IMR-90 (cell line): Measurements from ENCODE around the gene ZSWIM9. TPM values are rescaled to one million over a fixed set of nuclear protein-coding genes. Genes with fewer than 3 reads are reported as not detected.

Source experiments
- ATAC-seq: fragments of 200-7000 bp; cut with Tn5 transposase; 2 replicates; pipeline ENCODE4 v1.9.1; 2020; ENCODE audit warnings: low read depth, mild to moderate bottlenecking, moderate library complexity
- BruUV-seq: library from RNA; stranded (reverse); fragments of 400-500 nt; replicated peaks from 2 replicates; lab custom pipeline; 2021; lab: Mats Ljungman, UMichigan
- CTCF ChIA-PET: fragments of 300-600 bp; formaldehyde crosslinking; extraction: SDS; loops from one replicate; lab custom pipeline; 2021; ENCODE audit warnings: antibody characterized with exemption; lab: Yijun Ruan, JAX
- POLR2A ChIA-PET: fragments of 300-600 bp; sonication (Branson Sonifier 250); formaldehyde crosslinking; loops from one replicate; lab custom pipeline; 2022; ENCODE audit warnings: antibody characterized with exemption; ENCODE audit not compliant: unreplicated experiment; lab: Charles Lee
- DNase-seq: peaks from one replicate; pipeline ENCODE4 v3.0.0; 2013
- H2AFZ ChIP-seq: replicated peaks from 2 replicates; pipeline ENCODE3; 2013; ENCODE audit warnings: low read length, mild to moderate bottlenecking; ENCODE audit not compliant: poor library complexity
- H2AK5ac ChIP-seq: 2 replicates; pipeline ENCODE4 v1.6.1; 2013; ENCODE audit warnings: low read depth, low read length, inconsistent platforms
- H2AK9ac ChIP-seq: replicated peaks from 2 replicates; pipeline ENCODE3; 2013; ENCODE audit warnings: mild to moderate bottlenecking, low read depth, low read length, moderate library complexity; ENCODE audit not compliant: poor library complexity
- H2BK120ac ChIP-seq: 2 replicates; pipeline ENCODE4 v1.6.1; 2013; ENCODE audit warnings: low read depth, low read length, inconsistent platforms
- H2BK15ac ChIP-seq: 3 replicates; pipeline ENCODE4 v1.6.1; 2013; ENCODE audit warnings: low read depth, low read length, inconsistent platforms
- H2BK20ac ChIP-seq: 2 replicates; pipeline ENCODE4 v1.6.1; 2013; ENCODE audit warnings: low read depth, mild to moderate bottlenecking, inconsistent platforms, low read length, moderate library complexity
- H2BK5ac ChIP-seq: 2 replicates; pipeline ENCODE4 v1.6.1; 2013; ENCODE audit warnings: mild to moderate bottlenecking, low read depth, low read length, inconsistent platforms; ENCODE audit not compliant: poor library complexity, severe bottlenecking
- H3K14ac ChIP-seq: replicated peaks from 2 replicates; pipeline ENCODE4 v1.6.1; 2013; ENCODE audit warnings: low read depth, low read length, inconsistent platforms
- H3K18ac ChIP-seq: 2 replicates; pipeline ENCODE4 v1.6.1; 2013; ENCODE audit warnings: low read depth, low read length, control low read depth
- H3K23ac ChIP-seq: 2 replicates; pipeline ENCODE4 v1.6.1; 2013; ENCODE audit warnings: low read depth, low read length, inconsistent platforms
- H3K27ac ChIP-seq: 2 replicates; pipeline ENCODE4 v1.5.1; 2013; ENCODE audit warnings: mild to moderate bottlenecking, control low read depth, low read length; ENCODE audit not compliant: insufficient read depth
- H3K27me3 ChIP-seq: 2 replicates; pipeline ENCODE4 v1.6.1; 2013; ENCODE audit warnings: low read length; ENCODE audit not compliant: control insufficient read depth, insufficient read depth
- H3K36me3 ChIP-seq: 2 replicates; pipeline ENCODE4 v1.6.1; 2013; ENCODE audit warnings: low read length, mixed read lengths; ENCODE audit not compliant: control insufficient read depth, insufficient read depth
- H3K4ac ChIP-seq: 2 replicates; pipeline ENCODE4 v1.6.1; 2013; ENCODE audit warnings: low read depth, low read length, inconsistent platforms
- H3K4me1 ChIP-seq: 2 replicates; pipeline ENCODE4 v1.6.1; 2013; ENCODE audit warnings: low read length, mixed read lengths; ENCODE audit not compliant: control insufficient read depth, insufficient read depth
- H3K4me2 ChIP-seq: 2 replicates; pipeline ENCODE4 v1.6.1; 2013; ENCODE audit warnings: low read depth, mild to moderate bottlenecking, control low read depth, low read length, moderate library complexity
- H3K4me3 ChIP-seq: 2 replicates; pipeline ENCODE4 v1.5.1; 2013; ENCODE audit warnings: low read depth, mild to moderate bottlenecking, control low read depth, low read length, moderate library complexity; ENCODE audit not compliant: insufficient read depth
- H3K56ac ChIP-seq: 2 replicates; pipeline ENCODE4 v1.6.1; 2013; ENCODE audit warnings: low read length, inconsistent platforms; ENCODE audit not compliant: insufficient read depth; ENCODE audit errors: extremely low read depth
- H3K79me1 ChIP-seq, 2 experiments: 2 replicates each; pipeline ENCODE4 v1.6.1; 2013; ENCODE audit warnings: low read length in 2 of 2, inconsistent platforms in 1 of 2, low read depth in 1 of 2
- H3K9ac ChIP-seq: 2 replicates; pipeline ENCODE4 v1.6.1; 2013; ENCODE audit warnings: low read depth, low read length, control low read depth
- H3K9me1 ChIP-seq: 2 replicates; pipeline ENCODE4 v1.6.1; 2013; ENCODE audit warnings: low read length, inconsistent platforms; ENCODE audit not compliant: insufficient read depth
- H3K9me3 ChIP-seq: 2 replicates; pipeline ENCODE4 v1.6.1; 2013; ENCODE audit warnings: low read length; ENCODE audit not compliant: control insufficient read depth, insufficient read depth
- H4K20me1 ChIP-seq: 2 replicates; pipeline ENCODE4 v1.6.1; 2013; ENCODE audit warnings: low read length, inconsistent platforms; ENCODE audit not compliant: insufficient read depth
- H4K5ac ChIP-seq: 2 replicates; pipeline ENCODE4 v1.6.1; 2013; ENCODE audit warnings: mild to moderate bottlenecking, low read depth, low read length, control low read depth
- H4K8ac ChIP-seq, 2 experiments: 2 replicates each; pipeline ENCODE4 v1.6.1; 2013; ENCODE audit warnings: low read depth in 2 of 2, low read length in 2 of 2, control low read depth in 1 of 2, inconsistent platforms in 1 of 2
- H4K91ac ChIP-seq: 2 replicates; pipeline ENCODE4 v1.6.1; 2013; ENCODE audit warnings: low read depth, low read length, inconsistent platforms; ENCODE audit not compliant: insufficient read depth
- MAFK ChIP-seq: IDR thresholded peaks from 2 replicates; pipeline ENCODE4 v1.6.1; 2012; ENCODE audit warnings: low read depth, low read length, improper control_type of control experiment
- MAZ ChIP-seq: IDR thresholded peaks from 2 replicates; pipeline ENCODE4 v1.6.1; 2012; ENCODE audit warnings: low read depth, mild to moderate bottlenecking, low read length, improper control_type of control experiment, moderate library complexity, borderline replicate concordance
- MXI1 ChIP-seq: IDR thresholded peaks from 2 replicates; pipeline ENCODE4 v1.6.1; 2012; ENCODE audit warnings: low read depth, mild to moderate bottlenecking, low read length, moderate library complexity, borderline replicate concordance
- POLR2A ChIP-seq: IDR thresholded peaks from 2 replicates; pipeline ENCODE4 v1.6.1; 2012; ENCODE audit warnings: mild to moderate bottlenecking, low read depth, low read length
- RAD21 ChIP-seq: IDR thresholded peaks from 2 replicates; pipeline ENCODE4 v1.6.1; 2012; ENCODE audit warnings: low read length, improper control_type of control experiment
- SMC3 ChIP-seq: fragments of 150-350 bp; IDR thresholded peaks from 2 replicates; pipeline ENCODE4 v1.6.1; 2016; ENCODE audit warnings: low read depth, mild to moderate bottlenecking, antibody characterized with exemption, low read length, moderate library complexity
- USF2 ChIP-seq: fragments of 150-350 bp; IDR thresholded peaks from 2 replicates; pipeline ENCODE4 v1.6.1; 2017; ENCODE audit warnings: mild to moderate bottlenecking, antibody characterized with exemption, low read length, low read depth
- WGBS, 2 experiments: methylation state at CpG; one replicate each; pipeline versions ENCODE4 v1.1.5 to v1.1.7; 2013; ENCODE audit warnings: missing lambda C conversion rate in 2 of 2; ENCODE audit not compliant: insufficient read length in 1 of 2; ENCODE audit errors: extremely low coverage in 2 of 2; 5-methylcytosine and 5-hydroxymethylcytosine counted together
- dilution Hi-C: fragments of 300-500 bp; cut with HindIII; formaldehyde crosslinking; loops from one replicate; pipeline ENCODE4 v1.14.3; 2018; ENCODE audit warnings: low sequenced_read_pairs; ENCODE audit not compliant: unreplicated experiment
- in situ Hi-C: fragments of 300-500 bp; cut with MboI; formaldehyde crosslinking; loops from 3 replicates; pipeline ENCODE4 v1.14.3; 2019; ENCODE audit warnings: low sequenced_read_pairs, inconsistent platforms, mixed read lengths
- intact Hi-C: fragments of 100-400 bp; cut with micrococcal nuclease; formaldehyde crosslinking; loops from 2 replicates; pipeline ENCODE4 v1.10.0; 2022
- polyA plus RNA-seq, 3 experiments: library from polyadenylated mRNA; depleted of rRNA; stranded (reverse); fragments of >200 nt; gene quantifications; 2 replicates each; pipeline ENCODE4 v1.2.3, GENCODE V29; 2012; ENCODE audit warnings: low replicate concordance in 1 of 3
- total RNA-seq: library from RNA; depleted of rRNA; stranded (reverse); fragments of >200 nt; gene quantifications from 2 replicates; pipeline ENCODE4 v1.2.3, GENCODE V29; 2012
- TF ChIP-seq, protein P1 (sequence below): fragments of 150-350 bp; IDR thresholded peaks from 2 replicates; pipeline ENCODE4 v1.6.1; 2016; ENCODE audit warnings: low read depth, mild to moderate bottlenecking, low read length, moderate library complexity, borderline replicate concordance

The ZSWIM9 gene
- total and polyA plus RNA-seq, 2 of the 4 experiments (the other 2 are of a cell fraction), result 0.54 to 2.2 TPM

DNA sequence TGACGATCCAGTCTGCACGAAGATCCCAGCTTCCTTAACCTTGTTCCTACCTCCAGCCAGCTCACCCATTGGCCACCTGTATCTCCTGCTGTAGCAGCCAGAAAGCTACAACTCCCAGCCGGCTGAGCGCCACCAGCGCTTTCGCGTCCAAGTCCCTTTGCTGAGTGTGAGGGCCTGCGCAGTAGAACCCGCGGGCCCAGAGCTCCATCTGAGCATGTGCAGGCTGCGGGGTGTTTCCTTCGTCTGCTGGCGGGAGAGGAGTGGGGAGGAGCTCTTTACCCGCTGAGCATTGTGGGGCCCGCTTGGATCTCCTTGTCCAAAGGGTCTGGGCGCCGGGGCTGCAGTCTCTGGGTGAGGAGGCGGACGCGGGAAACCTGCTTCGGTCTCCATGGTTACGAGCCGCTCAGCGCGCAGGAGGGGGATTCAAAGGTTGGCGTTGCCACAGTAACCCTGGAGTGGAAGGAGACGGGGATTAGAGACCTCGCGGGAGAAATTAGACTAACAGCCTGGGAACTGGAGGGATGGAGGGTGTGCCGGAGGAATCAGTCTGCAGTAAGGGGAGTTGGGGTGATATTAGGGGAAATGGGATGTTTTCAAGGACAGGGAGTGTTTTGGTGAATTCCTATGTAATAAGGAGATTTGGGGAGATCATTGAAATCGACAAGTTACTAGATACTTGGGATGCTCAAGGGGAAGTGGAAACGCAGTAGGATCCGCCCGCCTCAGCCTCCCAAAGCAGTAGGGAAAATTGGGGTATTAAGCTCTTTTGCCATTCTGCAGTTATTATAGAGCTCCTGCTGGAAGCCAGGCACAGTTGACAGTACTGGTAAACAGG lies 33.5 kb downstream of the ZSWIM9 start:
- peak overlapping the region; percentile 85 for H3K14ac ChIP-seq
- peak overlapping the region; percentile 80; the same call in 1 of the 2 replicates for H3K23ac ChIP-seq
- DNase-seq (peak; percentile 94), ATAC-seq (peak; percentile 100)
- H2BK15ac ChIP-seq, result no peak overlapping the region; the same call in 2 of the 3 replicates
- intact Hi-C loops (no loop called here), dilution Hi-C loops (no loop called here), in situ Hi-C loops (no loop called here)
- WGBS, 2 experiments, result 0% methylated on average over 6 of the region's 34 CpGs; no CpG with 5 or more reads in 1 of the 2 experiments
- 0 out of 2 replicates have a peak, but pooled peaks cover 3% of the 10 kb centered on the region for H3K9me1 ChIP-seq
- peak overlapping the region; percentile 80 for H4K91ac ChIP-seq
- peaks cover 2% of the 10 kb centered on the region; the same call in 1 of the 2 replicates for H3K4me1 ChIP-seq
- peak overlapping the region; percentile 45 for H2AK9ac ChIP-seq
- no TSS peak for BruUV-seq
- peak overlapping the region; percentile 49 for H2BK5ac ChIP-seq
- H4K5ac ChIP-seq, result peak overlapping the region; percentile 71
- no peaks in the 10 kb centered on the region for H3K36me3 ChIP-seq
- peak overlapping the region; percentile 65 for H3K4me3 ChIP-seq
- H2BK20ac ChIP-seq, result no peak overlapping the region
- TF ChIP-seq, protein P1, sequence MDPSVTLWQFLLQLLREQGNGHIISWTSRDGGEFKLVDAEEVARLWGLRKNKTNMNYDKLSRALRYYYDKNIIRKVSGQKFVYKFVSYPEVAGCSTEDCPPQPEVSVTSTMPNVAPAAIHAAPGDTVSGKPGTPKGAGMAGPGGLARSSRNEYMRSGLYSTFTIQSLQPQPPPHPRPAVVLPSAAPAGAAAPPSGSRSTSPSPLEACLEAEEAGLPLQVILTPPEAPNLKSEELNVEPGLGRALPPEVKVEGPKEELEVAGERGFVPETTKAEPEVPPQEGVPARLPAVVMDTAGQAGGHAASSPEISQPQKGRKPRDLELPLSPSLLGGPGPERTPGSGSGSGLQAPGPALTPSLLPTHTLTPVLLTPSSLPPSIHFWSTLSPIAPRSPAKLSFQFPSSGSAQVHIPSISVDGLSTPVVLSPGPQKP, result no peak
- TF ChIP-seq USF2 (no peak), MXI1 (0 out of 2 replicates have a peak, but pooled peaks have one; percentile 7), MAZ (peak; percentile 77; the same call in 1 of the 2 replicates), RAD21 (no peak), MAFK (no peak), SMC3 (no peak), POLR2A (peak; percentile 23)
- H4K20me1 ChIP-seq, result no peaks in the 10 kb centered on the region
- H3K27me3 ChIP-seq, result no peaks in the 10 kb centered on the region
- H3K4me2 ChIP-seq, result peak overlapping the region; percentile 92
- ChIA-PET CTCF (interaction anchor here (0.6 to 1.8 kb wide), 5 partner anchors 10 to 679 kb away, joined by 3 to 6 read pairs (median 4); no protein-coding TSS in a partner anchor), POLR2A (interaction anchor here (1.0 to 1.6 kb wide), 2 partner anchors 14 to 52 kb away, joined by 3 to 7 read pairs; partner anchors contain the start of gene CARD8)
- H3K18ac ChIP-seq, result peak overlapping the region; percentile 39; the same call in 1 of the 2 replicates
- H2AK5ac ChIP-seq, result peak overlapping the region; percentile 52; the same call in 1 of the 2 replicates
- 0 out of 2 replicates have a peak overlapping the region, but pooled peaks have one; percentile 4 for H2BK120ac ChIP-seq
- H3K9me3 ChIP-seq, result no peaks in the 10 kb centered on the region
- peaks cover 10 to 37% of the 10 kb centered on the region in 2 experiments for H3K79me1 ChIP-seq
- peak overlapping the region; percentile 93 to 97 for H4K8ac ChIP-seq
- peak overlapping the region; percentile 91 for H3K9ac ChIP-seq
- peak overlapping the region; percentile 75 for H3K56ac ChIP-seq
- H3K4ac ChIP-seq, result peak overlapping the region; percentile 81
- peak overlapping the region; percentile 92 for H2AFZ ChIP-seq
- H3K27ac ChIP-seq, result peak overlapping the region; percentile 65
